HEK293 (cell line): Measurements from ENCODE around the gene CYB5RL.

ENCODE experiments used
- CTCF ChIA-PET: fragments of 350-600 bp; formaldehyde crosslinking; extraction: SDS; loops from one replicate; lab custom pipeline; 2021; ENCODE audit warnings: antibody characterized with exemption; lab: Yijun Ruan, JAX
- POLR2A ChIA-PET: fragments of 300-600 bp; formaldehyde crosslinking; extraction: SDS; loops from one replicate; lab custom pipeline; 2020; ENCODE audit warnings: antibody characterized with exemption, inconsistent platforms; lab: Yijun Ruan, JAX
- H3K27ac ChIP-seq: fragments of 200-500 bp; sonication (Bioruptor generic); 2 replicates; pipeline ENCODE4 v1.5.1; 2014; ENCODE audit warnings: low read depth, low read length, control low read depth, inconsistent platforms; ENCODE audit errors: extremely low read depth
- H3K36me3 ChIP-seq, 2 experiments: fragments of 200-500 bp in 1 of 2; sonication (Bioruptor generic) in 1 of 2; 1 replicate in 1 of 2; 2 replicates in 1 of 2; pipeline ENCODE4 v1.5.1; 2014 to 2017; ENCODE audit warnings: inconsistent platforms in 2 of 2, low read length in 2 of 2; ENCODE audit not compliant: control insufficient read depth in 2 of 2, insufficient read depth in 1 of 2
- H3K4me1 ChIP-seq: fragments of 200-500 bp; sonication (Bioruptor generic); 2 replicates; pipeline ENCODE4 v1.5.1; 2014; ENCODE audit warnings: mild to moderate bottlenecking, low read length, inconsistent platforms; ENCODE audit not compliant: control insufficient read depth, insufficient read depth
- H3K4me3 ChIP-seq: 2 replicates; pipeline ENCODE4 v1.5.1; 2011; ENCODE audit warnings: low read depth, mild to moderate bottlenecking, control low read depth, low read length, moderate library complexity
- H3K9me3 ChIP-seq: fragments of 200-500 bp; sonication (Bioruptor generic); 2 replicates; pipeline ENCODE4 v1.5.1; 2014; ENCODE audit warnings: low read depth, low read length, inconsistent platforms; ENCODE audit not compliant: control insufficient read depth, insufficient read depth
- BCL11B ChIP-seq: fragments of 450-650 bp; formaldehyde crosslinking; IDR thresholded peaks from 2 replicates; pipeline ENCODE4 v1.5.1; 2016; ENCODE audit warnings: low read depth, missing biosample characterization, missing genetic modification characterization
- EGR2 ChIP-seq: fragments of 450-650 bp; formaldehyde crosslinking; IDR thresholded peaks from 2 replicates; pipeline ENCODE4 v1.5.1; 2016; ENCODE audit warnings: low read depth, missing biosample characterization, missing genetic modification characterization
- HIC1 ChIP-seq: fragments of 450-650 bp; formaldehyde crosslinking; IDR thresholded peaks from 2 replicates; pipeline ENCODE4 v1.5.1; 2016; ENCODE audit warnings: missing biosample characterization, missing genetic modification characterization
- ZBTB49 ChIP-seq: fragments of 450-650 bp; formaldehyde crosslinking; IDR thresholded peaks from 2 replicates; pipeline ENCODE4 v1.5.1; 2016; ENCODE audit warnings: missing biosample characterization, missing genetic modification characterization, low read depth
- ZNF19 ChIP-seq: fragments of 450-650 bp; formaldehyde crosslinking; IDR thresholded peaks from 2 replicates; pipeline ENCODE4; 2016; ENCODE audit warnings: missing biosample characterization, missing genetic modification characterization, low read depth
- ZNF221 ChIP-seq: fragments of 450-650 bp; formaldehyde crosslinking; IDR thresholded peaks from 2 replicates; pipeline ENCODE4 v1.5.1; 2017; ENCODE audit warnings: missing biosample characterization, missing genetic modification characterization, borderline replicate concordance
- ZNF350 ChIP-seq: fragments of 450-650 bp; formaldehyde crosslinking; IDR thresholded peaks from 2 replicates; pipeline ENCODE4 v1.5.0; 2017; ENCODE audit warnings: missing biosample characterization, mild to moderate bottlenecking, missing genetic modification characterization
- ZNF544 ChIP-seq: fragments of 450-650 bp; formaldehyde crosslinking; IDR thresholded peaks from 2 replicates; pipeline ENCODE4 v1.5.0; 2017; ENCODE audit warnings: missing biosample characterization, missing genetic modification characterization
- ZNF555 ChIP-seq: fragments of 450-650 bp; formaldehyde crosslinking; conservative IDR thresholded peaks from 2 replicates; pipeline ENCODE4 v1.5.1; 2017; ENCODE audit warnings: missing biosample characterization, mild to moderate bottlenecking, missing genetic modification characterization, inconsistent platforms
- ZNF558 ChIP-seq: fragments of 450-650 bp; formaldehyde crosslinking; IDR thresholded peaks from 2 replicates; pipeline ENCODE4 v1.5.1; 2016; ENCODE audit warnings: missing biosample characterization, missing genetic modification characterization
- ZNF658 ChIP-seq: fragments of 450-650 bp; formaldehyde crosslinking; IDR thresholded peaks from 2 replicates; pipeline ENCODE4; 2016; ENCODE audit warnings: missing biosample characterization, missing genetic modification characterization
- ZNF776 ChIP-seq: fragments of 450-650 bp; formaldehyde crosslinking; IDR thresholded peaks from 2 replicates; pipeline ENCODE4 v1.5.0; 2017; ENCODE audit warnings: missing biosample characterization, missing genetic modification characterization, borderline replicate concordance
- TF ChIP-seq, protein P1 (sequence below): fragments of 450-650 bp; formaldehyde crosslinking; IDR thresholded peaks from 2 replicates; pipeline ENCODE4 v1.5.1; 2016; ENCODE audit warnings: missing biosample characterization, missing genetic modification characterization
- TF ChIP-seq, protein P2 (sequence below): fragments of 450-650 bp; formaldehyde crosslinking; IDR thresholded peaks from 2 replicates; pipeline ENCODE4 v1.5.1; 2016; ENCODE audit warnings: missing biosample characterization, missing genetic modification characterization
- TF ChIP-seq, protein P3 (sequence below): fragments of 450-650 bp; formaldehyde crosslinking; IDR thresholded peaks from 2 replicates; pipeline ENCODE4 v1.5.1; 2016; ENCODE audit warnings: missing biosample characterization, missing genetic modification characterization
- TF ChIP-seq, protein P4 (sequence below): fragments of 450-650 bp; formaldehyde crosslinking; IDR thresholded peaks from 2 replicates; pipeline ENCODE4 v1.5.1; 2017; ENCODE audit warnings: missing biosample characterization, mild to moderate bottlenecking, missing genetic modification characterization, moderate library complexity

Gene CYB5RL

GRCh38 chr1:54240741-54241335, 41.0 kb upstream of the CYB5RL start:
- Histone ChIP-seq H3K4me3 (no peak overlapping the region), H3K4me1 (no peaks in the 10 kb centered on the region), H3K36me3 (peaks cover 0 to 67% of the 10 kb centered on the region in 2 experiments; a peak in 2 of 3 replicates), H3K9me3 (no peaks in the 10 kb centered on the region), H3K27ac (no peak overlapping the region)
- ChIA-PET POLR2A (no interaction called here), CTCF (no interaction called here)
- TF ChIP-seq, protein P1, sequence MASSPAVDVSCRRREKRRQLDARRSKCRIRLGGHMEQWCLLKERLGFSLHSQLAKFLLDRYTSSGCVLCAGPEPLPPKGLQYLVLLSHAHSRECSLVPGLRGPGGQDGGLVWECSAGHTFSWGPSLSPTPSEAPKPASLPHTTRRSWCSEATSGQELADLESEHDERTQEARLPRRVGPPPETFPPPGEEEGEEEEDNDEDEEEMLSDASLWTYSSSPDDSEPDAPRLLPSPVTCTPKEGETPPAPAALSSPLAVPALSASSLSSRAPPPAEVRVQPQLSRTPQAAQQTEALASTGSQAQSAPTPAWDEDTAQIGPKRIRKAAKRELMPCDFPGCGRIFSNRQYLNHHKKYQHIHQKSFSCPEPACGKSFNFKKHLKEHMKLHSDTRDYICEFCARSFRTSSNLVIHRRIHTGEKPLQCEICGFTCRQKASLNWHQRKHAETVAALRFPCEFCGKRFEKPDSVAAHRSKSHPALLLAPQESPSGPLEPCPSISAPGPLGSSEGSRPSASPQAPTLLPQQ (tag by site-specific recombination): no peak
- no peak for TF ChIP-seq EGR2 (tag by site-specific recombination)
- no peak for TF ChIP-seq ZNF350 (tag by site-specific recombination)
- TF ChIP-seq ZNF658: no peak
- no peak for TF ChIP-seq ZNF19
- TF ChIP-seq, protein P2, sequence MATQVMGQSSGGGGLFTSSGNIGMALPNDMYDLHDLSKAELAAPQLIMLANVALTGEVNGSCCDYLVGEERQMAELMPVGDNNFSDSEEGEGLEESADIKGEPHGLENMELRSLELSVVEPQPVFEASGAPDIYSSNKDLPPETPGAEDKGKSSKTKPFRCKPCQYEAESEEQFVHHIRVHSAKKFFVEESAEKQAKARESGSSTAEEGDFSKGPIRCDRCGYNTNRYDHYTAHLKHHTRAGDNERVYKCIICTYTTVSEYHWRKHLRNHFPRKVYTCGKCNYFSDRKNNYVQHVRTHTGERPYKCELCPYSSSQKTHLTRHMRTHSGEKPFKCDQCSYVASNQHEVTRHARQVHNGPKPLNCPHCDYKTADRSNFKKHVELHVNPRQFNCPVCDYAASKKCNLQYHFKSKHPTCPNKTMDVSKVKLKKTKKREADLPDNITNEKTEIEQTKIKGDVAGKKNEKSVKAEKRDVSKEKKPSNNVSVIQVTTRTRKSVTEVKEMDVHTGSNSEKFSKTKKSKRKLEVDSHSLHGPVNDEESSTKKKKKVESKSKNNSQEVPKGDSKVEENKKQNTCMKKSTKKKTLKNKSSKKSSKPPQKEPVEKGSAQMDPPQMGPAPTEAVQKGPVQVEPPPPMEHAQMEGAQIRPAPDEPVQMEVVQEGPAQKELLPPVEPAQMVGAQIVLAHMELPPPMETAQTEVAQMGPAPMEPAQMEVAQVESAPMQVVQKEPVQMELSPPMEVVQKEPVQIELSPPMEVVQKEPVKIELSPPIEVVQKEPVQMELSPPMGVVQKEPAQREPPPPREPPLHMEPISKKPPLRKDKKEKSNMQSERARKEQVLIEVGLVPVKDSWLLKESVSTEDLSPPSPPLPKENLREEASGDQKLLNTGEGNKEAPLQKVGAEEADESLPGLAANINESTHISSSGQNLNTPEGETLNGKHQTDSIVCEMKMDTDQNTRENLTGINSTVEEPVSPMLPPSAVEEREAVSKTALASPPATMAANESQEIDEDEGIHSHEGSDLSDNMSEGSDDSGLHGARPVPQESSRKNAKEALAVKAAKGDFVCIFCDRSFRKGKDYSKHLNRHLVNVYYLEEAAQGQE (tag by site-specific recombination): no peak
- TF ChIP-seq ZNF555 (tag by site-specific recombination): no peak
- TF ChIP-seq, protein P3, sequence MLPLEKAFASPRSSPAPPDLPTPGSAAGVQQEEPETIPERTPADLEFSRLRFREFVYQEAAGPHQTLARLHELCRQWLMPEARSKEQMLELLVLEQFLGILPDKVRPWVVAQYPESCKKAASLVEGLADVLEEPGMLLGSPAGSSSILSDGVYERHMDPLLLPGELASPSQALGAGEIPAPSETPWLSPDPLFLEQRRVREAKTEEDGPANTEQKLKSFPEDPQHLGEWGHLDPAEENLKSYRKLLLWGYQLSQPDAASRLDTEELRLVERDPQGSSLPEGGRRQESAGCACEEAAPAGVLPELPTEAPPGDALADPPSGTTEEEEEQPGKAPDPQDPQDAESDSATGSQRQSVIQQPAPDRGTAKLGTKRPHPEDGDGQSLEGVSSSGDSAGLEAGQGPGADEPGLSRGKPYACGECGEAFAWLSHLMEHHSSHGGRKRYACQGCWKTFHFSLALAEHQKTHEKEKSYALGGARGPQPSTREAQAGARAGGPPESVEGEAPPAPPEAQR (tag by site-specific recombination): no peak
- TF ChIP-seq BCL11B (tag by site-specific recombination): no peak
- TF ChIP-seq, protein P4, sequence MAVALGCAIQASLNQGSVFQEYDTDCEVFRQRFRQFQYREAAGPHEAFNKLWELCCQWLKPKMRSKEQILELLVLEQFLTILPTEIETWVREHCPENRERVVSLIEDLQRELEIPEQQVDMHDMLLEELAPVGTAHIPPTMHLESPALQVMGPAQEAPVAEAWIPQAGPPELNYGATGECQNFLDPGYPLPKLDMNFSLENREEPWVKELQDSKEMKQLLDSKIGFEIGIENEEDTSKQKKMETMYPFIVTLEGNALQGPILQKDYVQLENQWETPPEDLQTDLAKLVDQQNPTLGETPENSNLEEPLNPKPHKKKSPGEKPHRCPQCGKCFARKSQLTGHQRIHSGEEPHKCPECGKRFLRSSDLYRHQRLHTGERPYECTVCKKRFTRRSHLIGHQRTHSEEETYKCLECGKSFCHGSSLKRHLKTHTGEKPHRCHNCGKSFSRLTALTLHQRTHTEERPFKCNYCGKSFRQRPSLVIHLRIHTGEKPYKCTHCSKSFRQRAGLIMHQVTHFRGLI (tag by site-specific recombination): no peak
- TF ChIP-seq ZNF558 (tag by site-specific recombination): no peak
- no peak for TF ChIP-seq ZNF221 (tag by site-specific recombination)
- no peak for TF ChIP-seq ZBTB49 (tag by site-specific recombination)
- TF ChIP-seq ZNF776 (tag by site-specific recombination): no peak
- no peak for TF ChIP-seq ZNF544
- no peak for TF ChIP-seq HIC1 (tag by site-specific recombination)
